Breast epithelium (tissue), 3 donors: ENCODE data around the gene LIMS4.
"Not testable (repeated sequence)": the region's sequence is repeated elsewhere in the genome, so short reads cannot be mapped to it uniquely, and the experiment has no call there.

ENCODE experiments used
- POLR2A ChIP-seq: fragments of 450-650 bp; IDR thresholded peaks from one replicate; pipeline ENCODE4 v1.6.1; 2016; ENCODE audit warnings: antibody characterized with exemption, mild to moderate bottlenecking, moderate library complexity
- POLR2AphosphoS5 ChIP-seq, 3 donors: sonication (generic); formaldehyde crosslinking; IDR thresholded peaks; one replicate each; pipeline ENCODE4 v1.6.1; 2017; ENCODE audit warnings: antibody characterized with exemption in 3 of 3
- TF ChIP-seq, protein P1 (sequence below), 3 donors: fragments of 450-650 bp; IDR thresholded peaks; one replicate each; pipeline ENCODE4 v1.5.1; 2016 to 2017; ENCODE audit warnings: antibody characterized with exemption in 3 of 3, mild to moderate bottlenecking in 3 of 3, moderate library complexity in 3 of 3

- TF ChIP-seq, protein P1, sequence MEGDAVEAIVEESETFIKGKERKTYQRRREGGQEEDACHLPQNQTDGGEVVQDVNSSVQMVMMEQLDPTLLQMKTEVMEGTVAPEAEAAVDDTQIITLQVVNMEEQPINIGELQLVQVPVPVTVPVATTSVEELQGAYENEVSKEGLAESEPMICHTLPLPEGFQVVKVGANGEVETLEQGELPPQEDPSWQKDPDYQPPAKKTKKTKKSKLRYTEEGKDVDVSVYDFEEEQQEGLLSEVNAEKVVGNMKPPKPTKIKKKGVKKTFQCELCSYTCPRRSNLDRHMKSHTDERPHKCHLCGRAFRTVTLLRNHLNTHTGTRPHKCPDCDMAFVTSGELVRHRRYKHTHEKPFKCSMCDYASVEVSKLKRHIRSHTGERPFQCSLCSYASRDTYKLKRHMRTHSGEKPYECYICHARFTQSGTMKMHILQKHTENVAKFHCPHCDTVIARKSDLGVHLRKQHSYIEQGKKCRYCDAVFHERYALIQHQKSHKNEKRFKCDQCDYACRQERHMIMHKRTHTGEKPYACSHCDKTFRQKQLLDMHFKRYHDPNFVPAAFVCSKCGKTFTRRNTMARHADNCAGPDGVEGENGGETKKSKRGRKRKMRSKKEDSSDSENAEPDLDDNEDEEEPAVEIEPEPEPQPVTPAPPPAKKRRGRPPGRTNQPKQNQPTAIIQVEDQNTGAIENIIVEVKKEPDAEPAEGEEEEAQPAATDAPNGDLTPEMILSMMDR (IDR thresholded peaks at IDR 0.05) = not testable (repeated sequence)
- not testable (repeated sequence) for TF ChIP-seq POLR2A; POLR2AphosphoS5 (IDR thresholded peaks at IDR 0.05)
Observed at GRCh38 chr2:110395990-110396389, 76.6 kb downstream of the LIMS4 start.
